ENCODE measurements around the gene DNAI2.

Gene DNAI2

DNA sequence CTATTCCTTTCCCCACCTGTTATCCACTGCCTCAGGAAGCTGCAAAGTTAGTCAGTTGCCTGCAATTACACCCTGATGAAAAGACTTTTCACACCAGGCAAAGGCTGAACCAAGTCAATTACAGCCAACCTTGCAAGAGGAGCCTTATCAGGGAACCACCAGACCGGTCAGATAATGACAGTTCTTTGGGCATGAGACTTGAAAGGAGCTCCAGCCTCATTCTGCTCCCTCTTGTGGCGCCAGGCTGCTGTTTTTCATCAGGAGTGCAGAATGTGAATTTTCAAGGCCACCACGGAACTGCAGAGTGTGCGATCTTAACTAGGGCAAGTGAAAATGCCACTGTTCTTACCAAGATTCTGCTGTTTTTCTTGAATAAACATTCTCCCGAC lies 22.5 kb downstream of the DNAI2 start:
- Histone ChIP-seq H3K4me1 (ENCODE audit: control insufficient read depth, insufficient read depth, low read length) (no peaks in the 10 kb centered on the region), H3K9me3 (ENCODE audit: control insufficient read depth, insufficient read depth, low read depth, low read length) (no peaks in the 10 kb centered on the region), H3K4me3 (ENCODE audit: low read depth, low read length) (no peak overlapping the region), H3K36me3 (ENCODE audit: control insufficient read depth in 2 of 2, insufficient read depth in 1 of 2, low read length in 2 of 2) (no peaks in the 10 kb centered on the region), H3K27ac (ENCODE audit: extremely low read depth, low read depth, low read length) (no peak overlapping the region)
- POLR2A ChIA-PET, result interaction anchor here (0.5 to 1.9 kb wide), 8 partner anchors 12 to 1558 kb away, joined by 3 to 7 read pairs (median 6); partner anchors contain the start of genes RPL38, TTYH2 and WBP2
- CTCF ChIA-PET, result interaction anchor here (0.5 to 8.5 kb wide), 25 partner anchors 12 to 375 kb away, joined by 3 to 108 read pairs (median 4); partner anchors contain the start of genes BTBD17 and TTYH2
- no peak for TF ChIP-seq ZNF48 (tag by site-specific recombination; IDR thresholded peaks at IDR 0.05)
- no peak for TF ChIP-seq ZNF302 (tag by site-specific recombination; IDR thresholded peaks at IDR 0.05; ENCODE audit: low read depth)
- TF ChIP-seq ZNF658 (tag by site-specific recombination; IDR thresholded peaks at IDR 0.05), result no peak
- TF ChIP-seq ZNF157 (tag by site-specific recombination; IDR thresholded peaks at IDR 0.05), result no peak
- TF ChIP-seq, protein P1, sequence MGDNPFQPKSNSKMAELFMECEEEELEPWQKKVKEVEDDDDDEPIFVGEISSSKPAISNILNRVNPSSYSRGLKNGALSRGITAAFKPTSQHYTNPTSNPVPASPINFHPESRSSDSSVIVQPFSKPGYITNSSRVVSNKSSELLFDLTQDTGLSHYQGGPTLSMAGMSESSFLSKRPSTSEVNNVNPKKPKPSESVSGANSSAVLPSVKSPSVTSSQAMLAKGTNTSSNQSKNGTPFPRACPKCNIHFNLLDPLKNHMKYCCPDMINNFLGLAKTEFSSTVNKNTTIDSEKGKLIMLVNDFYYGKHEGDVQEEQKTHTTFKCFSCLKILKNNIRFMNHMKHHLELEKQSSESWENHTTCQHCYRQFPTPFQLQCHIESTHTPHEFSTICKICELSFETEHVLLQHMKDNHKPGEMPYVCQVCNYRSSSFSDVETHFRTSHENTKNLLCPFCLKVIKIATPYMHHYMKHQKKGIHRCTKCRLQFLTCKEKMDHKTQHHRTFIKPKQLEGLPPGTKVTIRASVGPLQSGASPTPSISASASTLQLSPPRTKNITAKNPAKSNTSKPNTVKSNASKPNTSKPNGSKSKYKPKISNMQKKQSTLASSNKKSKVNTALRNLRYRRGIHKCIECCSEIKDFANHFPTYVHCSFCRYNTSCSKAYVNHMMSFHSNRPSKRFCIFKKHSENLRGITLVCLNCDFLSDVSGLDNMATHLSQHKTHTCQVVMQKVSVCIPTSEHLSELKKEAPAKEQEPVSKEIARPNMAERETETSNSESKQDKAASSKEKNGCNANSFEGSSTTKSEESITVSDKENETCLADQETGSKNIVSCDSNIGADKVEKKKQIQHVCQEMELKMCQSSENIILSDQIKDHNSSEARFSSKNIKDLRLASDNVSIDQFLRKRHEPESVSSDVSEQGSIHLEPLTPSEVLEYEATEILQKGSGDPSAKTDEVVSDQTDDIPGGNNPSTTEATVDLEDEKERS (tag by site-specific recombination; IDR thresholded peaks at IDR 0.05), result no peak
- no peak for TF ChIP-seq SALL2 (tag by site-specific recombination; IDR thresholded peaks at IDR 0.05; ENCODE audit: borderline replicate concordance)
- peak; percentile 96 for TF ChIP-seq ZNF677 (tag by site-specific recombination; IDR thresholded peaks at IDR 0.05)
- TF ChIP-seq ZFHX2 (tag by site-specific recombination; conservative IDR thresholded peaks at IDR 0.05), result no peak
- TF ChIP-seq ZIC2 (tag by site-specific recombination; IDR thresholded peaks at IDR 0.05), result no peak
- TF ChIP-seq ZNF704 (tag by site-specific recombination; IDR thresholded peaks at IDR 0.05), result no peak
- TF ChIP-seq ZBTB48 (tag by site-specific recombination; IDR thresholded peaks at IDR 0.05), result no peak
- TF ChIP-seq ZNF426 (tag by site-specific recombination; IDR thresholded peaks at IDR 0.05), result no peak
- TF ChIP-seq KLF7 (tag by site-specific recombination; IDR thresholded peaks at IDR 0.05; ENCODE audit: borderline replicate concordance), result no peak
- no peak for TF ChIP-seq ZNF561 (tag by site-specific recombination; IDR thresholded peaks at IDR 0.05; ENCODE audit: borderline replicate concordance)
- no peak for TF ChIP-seq ZNF521 (tag by site-specific recombination; IDR thresholded peaks at IDR 0.05)
- TF ChIP-seq TRIM28 (IDR thresholded peaks at IDR 0.05; ENCODE audit: borderline replicate concordance, low read length), result no peak
- TF ChIP-seq YY2 (tag by site-specific recombination; IDR thresholded peaks at IDR 0.05), result no peak
- 0 out of 2 replicates have a peak, but pooled peaks have one; percentile 35 for TF ChIP-seq SCRT2 (tag by site-specific recombination; IDR thresholded peaks at IDR 0.05)
- TF ChIP-seq ZNF660 (tag by site-specific recombination; IDR thresholded peaks at IDR 0.05), result 0 out of 2 replicates have a peak, but pooled peaks have one; percentile 33
- no peak for TF ChIP-seq ZNF324 (tag by site-specific recombination; IDR thresholded peaks at IDR 0.05)
- TF ChIP-seq ZNF16 (tag by site-specific recombination; IDR thresholded peaks at IDR 0.05; ENCODE audit: low read depth), result no peak
- TF ChIP-seq ZNF202 (tag by site-specific recombination; IDR thresholded peaks at IDR 0.05; ENCODE audit: borderline replicate concordance), result no peak
- peak; percentile 20; the same call in 1 of the 2 replicates for TF ChIP-seq ZNF654 (tag by site-specific recombination; IDR thresholded peaks at IDR 0.05; ENCODE audit: low read depth)
- TF ChIP-seq ZNF26 (tag by site-specific recombination; IDR thresholded peaks at IDR 0.05), result no peak
- TF ChIP-seq, protein P2, sequence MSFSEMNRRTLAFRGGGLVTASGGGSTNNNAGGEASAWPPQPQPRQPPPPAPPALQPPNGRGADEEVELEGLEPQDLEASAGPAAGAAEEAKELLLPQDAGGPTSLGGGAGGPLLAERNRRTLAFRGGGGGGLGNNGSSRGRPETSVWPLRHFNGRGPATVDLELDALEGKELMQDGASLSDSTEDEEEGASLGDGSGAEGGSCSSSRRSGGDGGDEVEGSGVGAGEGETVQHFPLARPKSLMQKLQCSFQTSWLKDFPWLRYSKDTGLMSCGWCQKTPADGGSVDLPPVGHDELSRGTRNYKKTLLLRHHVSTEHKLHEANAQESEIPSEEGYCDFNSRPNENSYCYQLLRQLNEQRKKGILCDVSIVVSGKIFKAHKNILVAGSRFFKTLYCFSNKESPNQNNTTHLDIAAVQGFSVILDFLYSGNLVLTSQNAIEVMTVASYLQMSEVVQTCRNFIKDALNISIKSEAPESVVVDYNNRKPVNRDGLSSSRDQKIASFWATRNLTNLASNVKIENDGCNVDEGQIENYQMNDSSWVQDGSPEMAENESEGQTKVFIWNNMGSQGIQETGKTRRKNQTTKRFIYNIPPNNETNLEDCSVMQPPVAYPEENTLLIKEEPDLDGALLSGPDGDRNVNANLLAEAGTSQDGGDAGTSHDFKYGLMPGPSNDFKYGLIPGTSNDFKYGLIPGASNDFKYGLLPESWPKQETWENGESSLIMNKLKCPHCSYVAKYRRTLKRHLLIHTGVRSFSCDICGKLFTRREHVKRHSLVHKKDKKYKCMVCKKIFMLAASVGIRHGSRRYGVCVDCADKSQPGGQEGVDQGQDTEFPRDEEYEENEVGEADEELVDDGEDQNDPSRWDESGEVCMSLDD (tag by site-specific recombination; IDR thresholded peaks at IDR 0.05), result no peak
- no peak for TF ChIP-seq MZF1 (tag by site-specific recombination; IDR thresholded peaks at IDR 0.05; ENCODE audit: borderline replicate concordance)
- TF ChIP-seq ZNF292 (tag by site-specific recombination; IDR thresholded peaks at IDR 0.05; ENCODE audit: borderline replicate concordance, low read depth), result no peak
- no peak for TF ChIP-seq SETDB1 (IDR thresholded peaks at IDR 0.05; ENCODE audit: insufficient read length, low read length)
- no peak for TF ChIP-seq ZNF560 (tag by site-specific recombination; IDR thresholded peaks at IDR 0.05; ENCODE audit: borderline replicate concordance)
- no peak for TF ChIP-seq ZNF239 (tag by site-specific recombination; IDR thresholded peaks at IDR 0.05)
- TF ChIP-seq ZFP69B (tag by site-specific recombination; IDR thresholded peaks at IDR 0.05), result no peak
- TF ChIP-seq ZNF112 (tag by site-specific recombination; IDR thresholded peaks at IDR 0.05), result no peak
